ENCODE results near the gene LST1. TPM values are rescaled to one million over a fixed set of nuclear protein-coding genes. Genes with fewer than 3 reads are reported as not detected.

LST1 gene
- total RNA-seq, 1 donor from 2014 or later, result 6.5 TPM

DNA sequence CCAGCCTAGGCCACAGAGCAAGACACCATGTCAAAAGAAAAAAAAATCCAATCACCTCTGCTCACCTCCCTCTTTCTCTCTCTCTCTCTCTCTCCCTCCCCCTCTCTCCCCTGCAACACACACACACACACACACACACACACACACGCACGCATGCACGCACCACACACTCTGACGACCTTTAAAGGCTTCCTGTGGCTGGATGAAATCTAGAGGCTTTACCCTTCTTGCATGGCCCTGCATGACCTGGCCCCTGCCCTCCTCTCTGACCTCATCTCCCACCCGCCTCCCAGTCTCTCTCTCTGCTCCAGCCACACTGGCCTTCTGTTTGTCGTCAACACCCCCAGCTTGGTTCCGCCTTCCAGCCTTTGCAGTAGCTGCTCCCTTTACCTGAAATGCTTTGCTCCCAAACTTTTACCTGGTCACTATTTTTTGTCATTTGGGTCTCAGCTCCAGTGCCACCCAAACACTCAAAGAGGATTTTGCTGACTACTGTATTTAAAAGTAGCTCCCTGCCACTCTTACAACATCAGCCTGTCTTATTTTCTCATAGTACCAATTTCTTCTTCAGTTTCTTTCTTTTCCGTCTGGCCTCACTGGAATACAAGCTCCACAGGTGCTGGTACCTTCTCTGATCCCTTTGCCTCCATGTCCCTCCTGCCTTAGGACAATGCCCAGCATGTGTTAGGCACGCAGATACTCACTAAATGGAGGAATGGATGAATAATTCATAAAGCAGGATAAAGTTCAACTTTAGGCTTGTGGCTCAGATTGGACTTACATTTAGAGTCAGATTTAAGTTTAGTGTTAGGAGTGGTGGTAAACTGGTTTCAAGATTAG is 18.3 kb upstream of the LST1 start:
- intact Hi-C loops (cut with micrococcal nuclease), result no loop called here
- H3K9me3 ChIP-seq (replicated peaks), result no peaks in the 10 kb centered on the region
- H3K4me1 ChIP-seq, result no peaks in the 10 kb centered on the region
- no peak for TF ChIP-seq CTCF (IDR thresholded peaks at IDR 0.05; ENCODE audit: borderline replicate concordance)
- H3K27me3 ChIP-seq (ENCODE audit: low read depth), result no peaks in the 10 kb centered on the region
- DNase-seq, result no peak
- no peaks in the 10 kb centered on the region for H3K36me3 ChIP-seq
- H3K27ac ChIP-seq (replicated peaks), result no peak overlapping the region
- no peak overlapping the region for H3K4me3 ChIP-seq

DNA sequence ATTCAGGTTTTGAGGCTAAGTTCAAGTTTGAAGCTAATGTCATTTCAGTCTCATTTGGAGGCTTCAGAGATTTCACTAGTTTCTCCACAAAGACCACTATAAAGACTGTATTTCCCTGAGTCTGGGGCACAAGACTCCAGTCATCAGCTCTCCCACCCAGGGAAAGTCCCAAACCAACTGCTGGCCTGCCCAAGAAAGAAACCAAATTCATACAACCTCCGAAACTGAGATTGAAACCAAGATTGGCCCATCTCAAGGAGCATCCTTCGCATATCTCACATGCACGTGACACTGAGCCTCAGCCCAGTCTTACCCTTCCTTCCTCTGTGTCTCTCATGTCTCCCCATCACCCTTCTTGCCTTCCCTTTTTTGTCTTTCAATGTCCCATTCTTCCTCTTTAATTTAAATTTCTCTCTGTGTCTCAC is 17.5 kb upstream of the LST1 start:
- H3K4me3 ChIP-seq, result no peak overlapping the region
- TF ChIP-seq CTCF (IDR thresholded peaks at IDR 0.05; ENCODE audit: borderline replicate concordance), result no peak
- no peak overlapping the region for H3K27ac ChIP-seq (replicated peaks)
- no peaks in the 10 kb centered on the region for H3K4me1 ChIP-seq
- H3K27me3 ChIP-seq (ENCODE audit: low read depth), result no peaks in the 10 kb centered on the region
- H3K36me3 ChIP-seq, result no peaks in the 10 kb centered on the region
- no peaks in the 10 kb centered on the region for H3K9me3 ChIP-seq (replicated peaks)
- DNase-seq, result no peak
- intact Hi-C loops (cut with micrococcal nuclease), result no loop called here

- TF ChIP-seq CTCF (IDR thresholded peaks at IDR 0.05; ENCODE audit: borderline replicate concordance), result no peak
- H3K4me1 ChIP-seq, result no peaks in the 10 kb centered on the region
- no peaks in the 10 kb centered on the region for H3K9me3 ChIP-seq (replicated peaks)
- intact Hi-C loops (cut with micrococcal nuclease), result no loop called here
- H3K27me3 ChIP-seq (ENCODE audit: low read depth), result no peaks in the 10 kb centered on the region
- no peak for DNase-seq
- H3K36me3 ChIP-seq, result no peaks in the 10 kb centered on the region
- H3K4me3 ChIP-seq, result no peak overlapping the region
- no peak overlapping the region for H3K27ac ChIP-seq (replicated peaks)
These were observed 16.1 kb upstream of the LST1 start for GRCh38 chr6:31569861-31570536.

DNA sequence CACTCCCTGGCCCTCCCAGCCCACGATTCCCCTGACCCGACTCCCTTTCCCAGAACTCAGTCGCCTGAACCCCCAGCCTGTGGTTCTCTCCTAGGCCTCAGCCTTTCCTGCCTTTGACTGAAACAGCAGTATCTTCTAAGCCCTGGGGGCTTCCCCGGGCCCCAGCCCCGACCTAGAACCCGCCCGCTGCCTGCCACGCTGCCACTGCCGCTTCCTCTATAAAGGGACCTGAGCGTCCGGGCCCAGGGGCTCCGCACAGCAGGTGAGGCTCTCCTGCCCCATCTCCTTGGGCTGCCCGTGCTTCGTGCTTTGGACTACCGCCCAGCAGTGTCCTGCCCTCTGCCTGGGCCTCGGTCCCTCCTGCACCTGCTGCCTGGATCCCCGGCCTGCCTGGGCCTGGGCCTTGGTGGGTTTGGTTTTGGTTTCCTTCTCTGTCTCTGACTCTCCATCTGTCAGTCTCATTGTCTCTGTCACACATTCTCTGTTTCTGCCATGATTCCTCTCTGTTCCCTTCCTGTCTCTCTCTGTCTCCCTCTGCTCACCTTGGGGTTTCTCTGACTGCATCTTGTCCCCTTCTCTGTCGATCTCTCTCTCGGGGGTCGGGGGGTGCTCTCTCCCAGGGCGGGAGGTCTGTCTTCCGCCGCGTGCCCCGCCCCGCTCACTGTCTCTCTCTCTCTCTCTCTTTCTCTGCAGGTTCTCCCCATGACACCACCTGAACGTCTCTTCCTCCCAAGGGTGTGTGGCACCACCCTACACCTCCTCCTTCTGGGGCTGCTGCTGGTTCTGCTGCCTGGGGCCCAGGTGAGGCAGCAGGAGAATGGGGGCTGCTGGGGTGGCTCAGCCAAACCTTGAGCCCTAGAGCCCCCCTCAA is 13.8 kb upstream of the LST1 start, which contains the start of gene LTA:
Gene LTA, plus strand, starts transcription at position 249 of the 871 bp plus-strand sequence. Its CDS starts 454 bp downstream, at position 703.
- H3K36me3 ChIP-seq, result no peaks in the 10 kb centered on the region
- no peak within 1 kb of the TSS for H3K27ac ChIP-seq (replicated peaks)
- no peaks in the 10 kb centered on the region for H3K9me3 ChIP-seq (replicated peaks)
- H3K4me3 ChIP-seq, result no peak within 1 kb of the TSS
- intact Hi-C loops (cut with micrococcal nuclease), result no loop called here
- no peak for TF ChIP-seq CTCF (IDR thresholded peaks at IDR 0.05; ENCODE audit: borderline replicate concordance)
- H3K27me3 ChIP-seq (ENCODE audit: low read depth), result no peaks in the 10 kb centered on the region
- DNase-seq, result no peak
- H3K4me1 ChIP-seq, result peaks cover 9% of the 10 kb centered on the region
